ENCODE measurements around the gene C2CD3.
A peak's percentile ranks its signal among the peaks of the same experiment; 100 is the strongest.

The C2CD3 gene

DNA sequence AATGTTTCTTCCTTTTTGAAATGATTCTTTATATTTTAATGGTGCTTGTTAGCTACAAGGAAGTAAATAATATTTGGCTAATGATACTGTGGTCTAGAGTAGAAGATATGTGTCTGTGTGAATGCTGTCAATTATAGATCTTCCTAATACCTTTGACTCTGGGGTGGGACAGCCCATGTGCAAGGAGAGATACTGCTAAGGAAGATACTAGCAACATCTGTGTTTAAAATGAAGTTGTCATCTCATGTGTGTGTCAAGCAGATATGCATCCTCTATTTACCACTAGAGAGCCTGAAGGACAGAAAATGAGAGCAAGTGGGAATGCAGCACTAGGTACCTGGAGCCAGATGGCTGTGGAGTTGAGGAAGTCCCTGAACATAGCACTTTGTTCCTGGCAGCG lies 34.4 kb upstream of the C2CD3 start:
- Histone ChIP-seq H3K36me3 (replicated peaks) (peaks cover 8% of the 10 kb centered on the region), H3K27me3 (replicated peaks) (no peaks in the 10 kb centered on the region), H3K4me3 (ENCODE audit: low read depth, low read length) (no peak overlapping the region), H3K27ac (no peak overlapping the region)
- TF ChIP-seq, protein P1, sequence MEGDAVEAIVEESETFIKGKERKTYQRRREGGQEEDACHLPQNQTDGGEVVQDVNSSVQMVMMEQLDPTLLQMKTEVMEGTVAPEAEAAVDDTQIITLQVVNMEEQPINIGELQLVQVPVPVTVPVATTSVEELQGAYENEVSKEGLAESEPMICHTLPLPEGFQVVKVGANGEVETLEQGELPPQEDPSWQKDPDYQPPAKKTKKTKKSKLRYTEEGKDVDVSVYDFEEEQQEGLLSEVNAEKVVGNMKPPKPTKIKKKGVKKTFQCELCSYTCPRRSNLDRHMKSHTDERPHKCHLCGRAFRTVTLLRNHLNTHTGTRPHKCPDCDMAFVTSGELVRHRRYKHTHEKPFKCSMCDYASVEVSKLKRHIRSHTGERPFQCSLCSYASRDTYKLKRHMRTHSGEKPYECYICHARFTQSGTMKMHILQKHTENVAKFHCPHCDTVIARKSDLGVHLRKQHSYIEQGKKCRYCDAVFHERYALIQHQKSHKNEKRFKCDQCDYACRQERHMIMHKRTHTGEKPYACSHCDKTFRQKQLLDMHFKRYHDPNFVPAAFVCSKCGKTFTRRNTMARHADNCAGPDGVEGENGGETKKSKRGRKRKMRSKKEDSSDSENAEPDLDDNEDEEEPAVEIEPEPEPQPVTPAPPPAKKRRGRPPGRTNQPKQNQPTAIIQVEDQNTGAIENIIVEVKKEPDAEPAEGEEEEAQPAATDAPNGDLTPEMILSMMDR (IDR thresholded peaks at IDR 0.05; ENCODE audit: low read depth, low read length, missing control alignments), result no peak
- in situ Hi-C loops (cut with HindIII; ENCODE audit: low pct_ligation_motif_present, low sequenced_read_pairs), result no loop called here
- no peak for DNase-seq

DNA sequence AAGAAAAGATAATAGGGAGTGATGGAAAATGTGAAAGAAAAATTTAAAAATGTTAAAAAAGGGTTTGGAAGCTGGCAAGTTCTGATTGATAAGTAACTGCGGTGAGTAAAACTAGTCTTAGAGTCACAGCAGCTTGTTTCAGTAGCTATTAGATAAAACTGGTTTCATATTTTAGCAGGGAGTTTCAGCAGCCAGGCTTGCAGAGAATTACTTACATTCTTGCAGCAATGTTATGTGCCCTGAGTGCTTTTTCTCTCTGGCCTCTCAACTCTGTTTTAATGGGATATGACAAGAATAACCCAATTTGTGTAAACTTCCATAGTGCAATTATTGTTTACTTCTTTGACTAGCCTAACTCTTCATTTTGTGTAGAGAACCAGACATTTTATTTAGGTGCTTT lies 33.9 kb upstream of the C2CD3 start:
- DNase-seq, result no peak
- Histone ChIP-seq H3K27ac (no peak overlapping the region), H3K27me3 (replicated peaks) (no peaks in the 10 kb centered on the region), H3K4me3 (ENCODE audit: low read depth, low read length) (no peak overlapping the region), H3K36me3 (replicated peaks) (peaks cover 5% of the 10 kb centered on the region)
- in situ Hi-C loops (cut with HindIII; ENCODE audit: low pct_ligation_motif_present, low sequenced_read_pairs), result no loop called here
- TF ChIP-seq, protein P1 (IDR thresholded peaks at IDR 0.05; ENCODE audit: low read depth, low read length, missing control alignments), result no peak

DNA sequence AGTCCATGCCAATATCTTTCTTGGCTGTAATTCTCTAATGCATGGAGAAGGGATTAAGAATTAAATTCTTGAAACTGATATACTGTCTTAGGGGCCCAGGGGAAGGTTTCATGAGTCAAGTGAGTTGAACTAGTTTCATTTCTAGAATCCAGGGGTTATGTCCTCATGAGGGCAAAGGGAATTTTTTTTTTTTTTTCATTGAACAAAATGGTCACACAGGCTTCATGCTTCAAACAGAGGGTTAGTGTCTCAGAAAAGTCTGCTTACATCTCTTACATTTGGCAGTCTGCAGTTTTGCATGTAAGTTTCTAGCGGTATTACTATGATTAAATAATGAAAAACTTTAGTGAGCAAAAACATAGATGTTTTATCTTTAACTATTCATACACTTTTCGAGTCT lies 33.2 kb upstream of the C2CD3 start:
- H3K4me3 ChIP-seq (ENCODE audit: low read depth, low read length), result no peak overlapping the region
- no peak for DNase-seq
- TF ChIP-seq, protein P1 (IDR thresholded peaks at IDR 0.05; ENCODE audit: low read depth, low read length, missing control alignments), result no peak
- H3K27ac ChIP-seq, result no peak overlapping the region
- in situ Hi-C loops (cut with HindIII; ENCODE audit: low pct_ligation_motif_present, low sequenced_read_pairs), result no loop called here
- H3K36me3 ChIP-seq (replicated peaks), result peaks cover 5% of the 10 kb centered on the region
- no peaks in the 10 kb centered on the region for H3K27me3 ChIP-seq (replicated peaks)

DNA sequence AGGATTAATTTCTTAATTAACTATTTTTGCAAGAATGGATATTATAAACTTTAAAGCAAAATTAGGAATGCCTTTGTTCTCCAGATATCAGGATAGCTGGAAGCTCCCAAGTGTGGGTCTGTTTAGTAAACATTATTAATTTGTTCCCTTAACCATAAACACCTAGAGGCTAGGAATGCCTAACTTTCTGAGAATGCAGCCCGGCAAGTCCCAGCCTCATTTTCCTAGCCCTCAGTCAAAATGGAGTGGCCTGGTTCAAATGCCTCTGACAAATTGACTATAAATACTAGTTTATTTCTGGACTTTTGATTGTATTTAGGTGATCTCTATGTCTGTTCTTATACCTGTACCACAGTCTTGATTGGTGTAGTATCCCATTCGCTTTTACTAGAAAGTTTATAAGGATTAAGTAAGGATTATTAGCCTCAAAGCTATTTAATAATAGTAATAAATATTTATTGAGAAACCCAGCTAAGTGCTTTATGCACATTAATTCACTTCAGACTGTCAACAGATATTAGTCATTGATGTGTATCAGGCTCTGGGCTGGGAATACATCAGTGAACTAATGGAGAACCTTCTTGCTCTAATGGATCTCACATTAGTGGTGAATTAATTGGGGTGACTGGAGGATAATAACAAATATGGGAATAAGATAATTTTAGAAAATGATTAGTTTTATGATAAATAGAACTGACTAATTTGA lies 26.1 kb upstream of the C2CD3 start:
- Histone ChIP-seq H3K4me3 (ENCODE audit: low read depth, low read length) (no peak overlapping the region), H3K36me3 (replicated peaks) (no peaks in the 10 kb centered on the region), H3K27me3 (replicated peaks) (no peaks in the 10 kb centered on the region), H3K27ac (no peak overlapping the region)
- DNase-seq, result no peak
- in situ Hi-C loops (cut with HindIII; ENCODE audit: low pct_ligation_motif_present, low sequenced_read_pairs), result no loop called here
- TF ChIP-seq, protein P1 (IDR thresholded peaks at IDR 0.05; ENCODE audit: low read depth, low read length, missing control alignments), result no peak

DNA sequence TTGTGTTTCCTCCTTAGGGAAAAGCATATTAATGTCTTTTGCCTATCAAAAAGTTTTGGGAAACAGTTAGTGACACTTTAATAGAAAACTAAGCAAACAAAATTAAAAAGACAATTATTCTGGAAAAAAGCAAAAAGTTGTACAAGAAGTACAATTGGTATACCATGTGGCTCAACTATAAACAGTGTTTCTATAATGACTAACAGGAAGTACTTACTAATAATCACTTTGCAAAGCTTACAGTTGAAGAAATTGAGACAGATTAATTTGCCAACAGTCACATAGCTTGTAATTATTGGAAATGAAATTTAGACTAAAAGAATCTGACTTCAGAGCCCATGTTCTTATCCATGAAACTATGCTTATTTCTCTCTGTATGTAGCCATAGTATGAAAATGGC lies 25.0 kb upstream of the C2CD3 start:
- no peak for DNase-seq
- in situ Hi-C loops (cut with HindIII; ENCODE audit: low pct_ligation_motif_present, low sequenced_read_pairs), result no loop called here
- Histone ChIP-seq H3K4me3 (ENCODE audit: low read depth, low read length) (no peak overlapping the region), H3K27me3 (replicated peaks) (no peaks in the 10 kb centered on the region), H3K36me3 (replicated peaks) (no peaks in the 10 kb centered on the region), H3K27ac (no peak overlapping the region)
- TF ChIP-seq, protein P1 (IDR thresholded peaks at IDR 0.05; ENCODE audit: low read depth, low read length, missing control alignments), result no peak

DNA sequence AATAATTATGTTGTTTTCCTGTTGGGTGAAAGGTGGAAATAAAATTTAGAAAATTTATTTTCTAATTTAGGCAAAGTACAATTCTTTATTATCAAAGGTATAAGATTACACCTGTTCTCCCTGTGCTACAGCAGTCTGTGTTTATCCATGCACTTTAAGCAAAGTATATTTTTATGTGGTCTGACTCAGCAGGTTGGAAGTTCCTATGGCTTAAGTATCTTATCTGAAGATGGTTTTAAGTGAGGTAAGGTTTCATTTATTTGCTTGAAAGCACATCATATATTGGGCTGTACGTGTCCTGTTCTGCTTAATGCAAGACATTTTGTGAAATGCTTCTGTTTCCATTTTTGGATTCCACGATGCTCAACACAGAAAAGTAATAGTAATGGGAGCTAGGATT lies 14.9 kb upstream of the C2CD3 start:
- in situ Hi-C loops (cut with HindIII; ENCODE audit: low pct_ligation_motif_present, low sequenced_read_pairs), result no loop called here
- no peak overlapping the region for H3K27ac ChIP-seq
- peak; percentile 33 for DNase-seq
- no peaks in the 10 kb centered on the region for H3K27me3 ChIP-seq (replicated peaks)
- TF ChIP-seq, protein P1 (IDR thresholded peaks at IDR 0.05; ENCODE audit: low read depth, low read length, missing control alignments), result no peak
- H3K4me3 ChIP-seq (ENCODE audit: low read depth, low read length), result no peak overlapping the region
- H3K36me3 ChIP-seq (replicated peaks), result no peaks in the 10 kb centered on the region
